HS-5 (cell line): ENCODE data around the gene IL17C.
"Not testable (repeated sequence)": the region's sequence is repeated elsewhere in the genome, so short reads cannot be mapped to it uniquely, and the experiment has no call there.

ENCODE experiments used
- DNase-seq: peaks from one replicate; pipeline ENCODE4 v3.0.0-alpha.2; 2012; ENCODE audit warnings: low read depth

IL17C gene

GRCh38 chr16:88638323-88639230 is at the start of gene IL17C:
Gene IL17C (plus strand): TSS chr16:88638572. CDS start chr16:88638642, 70 bp downstream.
- no peak for DNase-seq

GRCh38 chr16:88588754-88589153 is 49.6 kb upstream of the IL17C start:
- DNase-seq, result no peak

GRCh38 chr16:88589441-88589840 is 48.9 kb upstream of the IL17C start:
- no peak for DNase-seq

GRCh38 chr16:88591577-88592021 is 46.8 kb upstream of the IL17C start:
- no peak for DNase-seq

GRCh38 chr16:88593061-88593460 is 45.3 kb upstream of the IL17C start:
- DNase-seq, result no peak

- no peak for DNase-seq
Measured at GRCh38 chr16:88593489-88593888, 44.9 kb upstream of the IL17C start.

GRCh38 chr16:88593910-88594309 is 44.5 kb upstream of the IL17C start:
- no peak for DNase-seq

- DNase-seq, result no peak
Measured at GRCh38 chr16:88595101-88595500, 43.3 kb upstream of the IL17C start.

GRCh38 chr16:88595921-88596320 is 42.5 kb upstream of the IL17C start:
- DNase-seq, result no peak

GRCh38 chr16:88596483-88596882 is 41.9 kb upstream of the IL17C start:
- no peak for DNase-seq

- DNase-seq, result no peak
Measured at GRCh38 chr16:88597856-88598491, 40.4 kb upstream of the IL17C start.

GRCh38 chr16:88599092-88599733 is 39.2 kb upstream of the IL17C start:
- DNase-seq, result no peak

- DNase-seq, result no peak
Measured at GRCh38 chr16:88599825-88600538, 38.4 kb upstream of the IL17C start.

- no peak for DNase-seq
Measured at GRCh38 chr16:88600539-88600896, 37.9 kb upstream of the IL17C start.

- no peak for DNase-seq
Measured at GRCh38 chr16:88601313-88602036, 36.9 kb upstream of the IL17C start.

- no peak for DNase-seq
Measured at GRCh38 chr16:88602091-88602490, 36.3 kb upstream of the IL17C start.

GRCh38 chr16:88605186-88606147 is 32.9 kb upstream of the IL17C start:
- DNase-seq, result no peak

- no peak for DNase-seq
Measured at GRCh38 chr16:88606148-88606757, 32.1 kb upstream of the IL17C start.

- no peak for DNase-seq
Measured at GRCh38 chr16:88608076-88608475, 30.3 kb upstream of the IL17C start.

GRCh38 chr16:88609426-88609825 is 28.9 kb upstream of the IL17C start:
- not testable (repeated sequence) for DNase-seq
